ENCODE measurements around the gene BRINP2. TPM values are rescaled to one million over a fixed set of nuclear protein-coding genes. Genes with fewer than 3 reads are reported as not detected.

BRINP2 gene
- total RNA-seq, 1 donor from 2014 or later = not detected

GRCh38 chr1:177219554-177220458 is 49.0 kb downstream of the BRINP2 start:
- intact Hi-C loops (cut with micrococcal nuclease) = no loop called here

- intact Hi-C loops (cut with micrococcal nuclease) = no loop called here
These were observed 52.6 kb downstream of the BRINP2 start for GRCh38 chr1:177223359-177223758.

GRCh38 chr1:177227978-177228692 is 57.4 kb downstream of the BRINP2 start:
- intact Hi-C loops (cut with micrococcal nuclease) = no loop called here

- intact Hi-C loops (cut with micrococcal nuclease) = no loop called here
These were observed 57.9 kb downstream of the BRINP2 start for GRCh38 chr1:177228693-177229065.

DNA sequence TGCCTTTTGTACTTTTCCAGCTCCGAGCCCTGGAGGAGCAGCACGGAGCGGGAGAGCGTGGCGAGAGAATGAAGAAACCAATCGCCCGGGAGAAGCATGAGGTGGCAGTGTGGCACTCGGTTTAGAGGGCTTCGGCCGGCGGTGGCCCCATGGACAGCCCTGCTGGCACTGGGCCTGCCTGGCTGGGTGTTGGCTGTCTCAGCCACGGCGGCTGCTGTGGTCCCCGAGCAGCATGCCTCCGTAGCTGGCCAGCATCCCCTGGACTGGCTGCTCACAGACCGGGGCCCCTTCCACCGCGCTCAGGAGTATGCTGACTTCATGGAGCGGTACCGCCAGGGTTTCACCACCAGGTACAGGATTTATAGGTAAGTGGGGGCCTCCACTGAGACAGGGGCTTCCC is 59.0 kb downstream of the BRINP2 start:
- intact Hi-C loops (cut with micrococcal nuclease) = no loop called here

GRCh38 chr1:177230228-177231016 is 59.7 kb downstream of the BRINP2 start:
- intact Hi-C loops (cut with micrococcal nuclease) = no loop called here

- intact Hi-C loops (cut with micrococcal nuclease) = no loop called here
These were observed 64.6 kb downstream of the BRINP2 start for GRCh38 chr1:177235350-177235749.

DNA sequence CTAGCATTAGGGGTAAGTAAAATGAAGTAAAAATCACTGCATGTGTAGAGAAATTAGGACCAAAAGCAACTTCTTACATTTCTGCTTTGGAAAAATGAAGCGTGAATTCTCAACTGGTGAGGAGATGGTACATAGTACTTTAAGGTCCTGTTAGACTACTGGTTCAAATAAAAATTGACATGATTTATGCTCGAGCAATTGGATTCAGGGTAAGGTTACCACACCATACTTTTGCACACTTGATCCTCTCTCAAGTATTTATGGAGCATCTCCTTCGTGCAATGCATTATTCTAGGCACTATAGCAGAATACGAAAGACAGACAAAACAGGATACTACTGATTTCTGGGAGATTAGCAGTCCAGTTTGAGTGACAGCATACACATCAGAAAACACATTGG is 66.2 kb downstream of the BRINP2 start:
- intact Hi-C loops (cut with micrococcal nuclease) = no loop called here

DNA sequence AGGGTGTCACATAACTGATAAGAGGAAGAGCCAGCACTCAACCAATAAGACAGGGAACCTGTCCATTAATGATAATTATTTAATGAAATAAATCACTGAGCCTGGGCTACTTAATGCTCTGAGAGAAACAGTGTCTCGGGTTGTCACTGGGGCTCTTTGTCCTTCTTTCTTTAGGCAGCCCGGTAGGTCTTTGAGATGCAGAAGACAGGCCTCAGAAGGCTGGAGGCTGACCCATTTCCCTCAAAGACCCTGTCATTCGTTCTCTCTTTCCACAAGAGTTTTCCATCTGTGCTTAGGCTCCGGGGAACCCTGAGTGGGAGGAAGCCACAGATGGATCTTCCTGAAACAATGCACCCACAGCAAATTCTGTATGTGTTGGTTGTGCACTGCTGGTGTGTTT is 68.2 kb downstream of the BRINP2 start:
- intact Hi-C loops (cut with micrococcal nuclease) = no loop called here

GRCh38 chr1:177239792-177240191 is 69.0 kb downstream of the BRINP2 start:
- intact Hi-C loops (cut with micrococcal nuclease) = no loop called here

DNA sequence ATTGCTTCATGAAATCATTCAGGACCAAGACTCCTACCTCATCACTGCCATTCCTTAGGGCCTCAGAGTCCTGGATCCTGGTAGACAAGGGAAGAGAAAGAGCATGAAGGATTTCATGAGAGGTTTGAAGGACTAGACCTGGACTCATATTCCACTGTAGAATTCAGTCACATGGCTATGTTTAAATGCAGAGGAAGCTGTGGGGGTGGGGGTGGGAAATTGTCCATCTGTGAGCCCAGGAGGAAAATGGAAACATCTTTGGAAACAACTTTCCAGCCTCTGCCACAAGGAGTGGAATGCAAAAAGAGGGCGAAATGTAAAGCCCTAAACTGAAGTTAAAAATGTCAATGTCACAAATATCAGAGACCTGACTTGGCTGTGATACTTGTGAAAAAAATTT is 73.0 kb downstream of the BRINP2 start:
- intact Hi-C loops (cut with micrococcal nuclease) = no loop called here

GRCh38 chr1:177246710-177247580 is 76.2 kb downstream of the BRINP2 start:
- intact Hi-C loops (cut with micrococcal nuclease) = no loop called here

- intact Hi-C loops (cut with micrococcal nuclease) = no loop called here
These were observed 76.9 kb downstream of the BRINP2 start for GRCh38 chr1:177247623-177248176.

DNA sequence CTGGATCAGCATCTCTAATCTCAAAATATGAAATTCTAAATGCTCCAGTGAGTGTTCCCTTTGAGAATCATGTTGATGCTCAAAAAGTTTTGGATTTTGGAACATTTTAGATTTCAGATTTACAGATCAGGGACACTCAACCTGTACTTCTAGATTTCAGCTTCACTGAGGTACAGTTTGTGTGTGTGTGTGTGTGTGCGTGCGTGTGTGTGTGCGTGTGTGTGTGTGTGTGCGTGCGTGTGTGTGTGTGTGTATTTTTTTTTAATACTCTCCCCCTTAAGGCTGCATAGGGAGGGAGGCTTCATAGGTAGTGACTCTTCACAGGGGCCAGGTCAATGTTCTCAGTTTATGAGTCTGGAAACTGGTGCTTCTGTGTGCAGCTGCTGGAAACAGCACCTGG is 77.5 kb downstream of the BRINP2 start:
- intact Hi-C loops (cut with micrococcal nuclease) = no loop called here

- intact Hi-C loops (cut with micrococcal nuclease) = no loop called here
These were observed 78.5 kb downstream of the BRINP2 start for GRCh38 chr1:177249231-177249630.

DNA sequence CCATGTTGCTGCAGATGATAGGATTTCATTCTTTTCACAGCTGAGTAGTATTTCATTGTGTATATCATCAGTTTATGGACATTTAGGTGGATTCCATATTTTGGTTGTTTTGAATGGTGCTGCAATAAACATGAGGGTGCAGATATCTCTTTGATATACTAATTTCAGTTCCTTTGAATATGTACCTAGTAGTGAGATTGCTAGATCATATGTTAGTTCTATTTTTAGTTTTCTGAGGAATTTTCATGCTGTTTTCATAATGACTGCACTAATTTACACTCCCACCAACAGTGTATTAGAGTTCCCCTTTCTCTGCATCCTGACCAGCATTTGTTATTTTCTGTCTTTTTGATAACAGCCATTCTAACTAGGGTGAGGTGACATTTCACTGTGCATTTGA is 82.1 kb downstream of the BRINP2 start:
- intact Hi-C loops (cut with micrococcal nuclease) = loop anchor here (10.0 kb wide), 1 partner anchor 692 kb away; no protein-coding TSS in a partner anchor

GRCh38 chr1:177255411-177255810 is 84.7 kb downstream of the BRINP2 start:
- intact Hi-C loops (cut with micrococcal nuclease) = loop anchor here (10.0 kb wide), 1 partner anchor 689 kb away; no protein-coding TSS in a partner anchor

DNA sequence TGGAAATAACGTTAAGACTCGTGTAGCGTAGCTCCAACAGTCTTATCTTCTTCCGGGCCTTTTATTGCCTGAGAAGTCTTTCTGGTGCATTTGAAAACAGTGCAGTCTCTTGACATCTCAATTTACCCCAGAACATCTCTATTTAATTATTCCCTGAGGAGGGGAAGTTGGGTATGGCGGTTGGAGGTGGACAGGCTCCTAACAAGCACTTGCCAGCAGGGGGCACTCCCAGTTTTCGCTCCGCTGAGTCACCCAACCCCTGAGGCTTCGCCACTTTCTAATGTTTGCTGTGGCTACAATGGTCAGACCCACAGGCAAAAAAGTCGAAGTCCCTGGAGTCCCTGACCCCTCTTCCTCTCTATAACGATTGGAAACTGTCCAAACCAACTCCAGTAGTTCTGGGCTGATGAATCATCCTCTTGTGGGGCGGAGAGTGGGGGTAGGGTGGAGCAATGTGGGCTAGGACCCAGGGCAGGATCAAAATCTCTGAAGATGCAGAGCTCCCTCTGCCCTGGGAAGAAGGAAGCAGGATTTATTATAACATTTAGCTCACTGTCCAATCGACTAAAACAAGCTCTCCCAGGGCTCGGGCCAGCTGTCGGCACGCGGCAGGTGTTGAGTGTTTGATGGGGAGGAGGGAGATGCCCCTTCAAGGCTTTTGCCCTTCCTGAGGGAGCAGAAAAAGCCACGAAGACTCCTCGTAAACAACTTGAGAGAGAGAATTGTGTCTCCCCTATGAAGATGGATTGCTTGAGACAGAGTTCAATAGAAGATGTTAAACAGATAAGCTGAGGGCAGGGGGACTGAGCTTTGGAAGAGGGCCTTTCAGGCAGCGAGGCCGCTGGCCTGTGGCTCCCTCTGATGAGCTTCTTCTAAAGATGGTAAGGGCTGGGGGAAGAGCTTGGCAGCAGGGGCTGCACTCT is 85.7 kb downstream of the BRINP2 start:
- intact Hi-C loops (cut with micrococcal nuclease) = loop anchor here (10.0 kb wide), 1 partner anchor 688 kb away; no protein-coding TSS in a partner anchor

DNA sequence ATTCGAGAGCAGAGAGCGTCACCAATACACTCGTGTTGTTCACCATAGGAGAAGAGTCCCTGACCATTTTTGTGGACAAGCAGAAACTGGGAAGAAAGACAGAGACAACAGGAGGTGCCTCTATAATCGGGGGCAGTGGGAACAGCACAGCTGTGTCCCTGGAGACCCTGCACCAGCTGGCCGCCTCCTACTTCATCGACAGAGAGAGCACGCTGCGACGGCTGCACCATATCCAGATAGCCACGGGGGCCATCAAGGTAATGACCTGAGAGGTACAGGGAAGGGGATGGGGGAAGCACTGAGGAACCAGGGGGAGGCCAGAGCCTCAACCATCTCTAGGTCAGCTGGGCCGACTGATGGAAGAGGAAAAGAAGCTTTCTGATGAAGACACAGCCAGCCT is 86.4 kb downstream of the BRINP2 start:
- intact Hi-C loops (cut with micrococcal nuclease) = loop anchor here (10.0 kb wide), 1 partner anchor 688 kb away; no protein-coding TSS in a partner anchor
